HepG2 (cell line): Measurements from ENCODE around the gene CCDC121. TPM values are rescaled to one million over a fixed set of nuclear protein-coding genes. Genes with fewer than 3 reads are reported as not detected.

ENCODE experiments used
- BHLHE40 ChIP-seq: IDR thresholded peaks from 2 replicates; pipeline ENCODE4 v1.6.1; 2011; ENCODE audit warnings: low read length, improper control_type of control experiment
- FOXP4 ChIP-seq: sonication (generic); formaldehyde crosslinking; IDR thresholded peaks from 2 replicates; pipeline ENCODE4 v1.4.0; 2020; ENCODE audit warnings: missing genetic modification reagents
- MIER3 ChIP-seq: IDR thresholded peaks from 2 replicates; pipeline ENCODE4 v1.6.1; 2016; ENCODE audit warnings: missing compliant biosample characterization, borderline replicate concordance
- NFRKB ChIP-seq: fragments of 450-650 bp; IDR thresholded peaks from 2 replicates; pipeline ENCODE4 v1.6.1; 2017
- NPAS2 ChIP-seq: sonication (generic); formaldehyde crosslinking; IDR thresholded peaks from 2 replicates; pipeline ENCODE4 v1.8.0; 2022; ENCODE audit warnings: mild to moderate bottlenecking, missing genetic modification reagents, borderline replicate concordance
- PAX8 ChIP-seq: sonication (generic); formaldehyde crosslinking; IDR thresholded peaks from 2 replicates; pipeline ENCODE4 v1.8.0; 2022; ENCODE audit warnings: mild to moderate bottlenecking, missing genetic modification reagents, borderline replicate concordance
- THAP11 ChIP-seq: IDR thresholded peaks from 2 replicates; pipeline ENCODE4 v1.6.1; 2016; ENCODE audit warnings: missing biosample characterization, missing genetic modification reagents
- ZBTB1 ChIP-seq: sonication (generic); formaldehyde crosslinking; IDR thresholded peaks from 2 replicates; pipeline ENCODE4 v1.4.0; 2020; ENCODE audit warnings: missing genetic modification reagents, borderline replicate concordance
- ZFP37 ChIP-seq: sonication (generic); formaldehyde crosslinking; IDR thresholded peaks from 2 replicates; pipeline ENCODE4 v1.4.0; 2020; ENCODE audit warnings: missing genetic modification reagents, borderline replicate concordance
- ZNF230 ChIP-seq: sonication (generic); formaldehyde crosslinking; IDR thresholded peaks from 2 replicates; pipeline ENCODE4 v1.4.0; 2020; ENCODE audit warnings: mild to moderate bottlenecking, missing genetic modification reagents
- ZNF337 ChIP-seq: sonication (generic); formaldehyde crosslinking; IDR thresholded peaks from 2 replicates; pipeline ENCODE4 v1.5.1; 2020; ENCODE audit warnings: missing genetic modification reagents, low read depth, mild to moderate bottlenecking, borderline replicate concordance
- ZNF703 ChIP-seq: sonication (generic); formaldehyde crosslinking; IDR thresholded peaks from 2 replicates; pipeline ENCODE4 v1.5.1; 2020; ENCODE audit warnings: missing genetic modification reagents, mild to moderate bottlenecking, moderate library complexity, borderline replicate concordance
- polyA plus RNA-seq, 8 experiments: library from polyadenylated mRNA; depleted of rRNA in 3 of 8; stranded (reverse) in 7 of 8; unstranded in 1 of 8; fragments of >200 nt; fragmentation: Illumina TruSeq in 4 of 8; extraction: Trizol in 4 of 8; gene quantifications; 2 replicates each; pipeline versions ENCODE4 v1.2.1 to v1.2.3, GENCODE V29; 2011 to 2016; ENCODE audit warnings: low read depth in 4 of 8, missing spikeins in 1 of 8, mixed read lengths in 1 of 8; ENCODE audit not compliant: insufficient read depth in 1 of 8
- total RNA-seq, 5 experiments: library from RNA; depleted of rRNA; stranded (reverse); fragments of >200 nt; fragmentation: Illumina TruSeq; extraction: Trizol; gene quantifications; 2 replicates each; pipeline ENCODE4 v1.2.3, GENCODE V29; 2016; ENCODE audit warnings: low read depth in 1 of 5
- TF ChIP-seq, protein P1 (sequence below): sonication (generic); formaldehyde crosslinking; IDR thresholded peaks from 2 replicates; pipeline ENCODE4 v1.4.0; 2020; ENCODE audit warnings: missing genetic modification reagents; ENCODE audit errors: not compliant biosample characterization
- TF ChIP-seq, protein P2 (sequence below): sonication (generic); formaldehyde crosslinking; IDR thresholded peaks from 2 replicates; pipeline ENCODE4 v1.4.0; 2020; ENCODE audit warnings: missing genetic modification reagents
- TF ChIP-seq, protein P3 (sequence below): sonication (generic); formaldehyde crosslinking; IDR thresholded peaks from 2 replicates; pipeline ENCODE4 v1.4.0; 2020; ENCODE audit warnings: missing genetic modification reagents
- TF ChIP-seq, protein P4 (sequence below): sonication (generic); formaldehyde crosslinking; IDR thresholded peaks from 2 replicates; pipeline ENCODE4 v1.4.0; 2020; ENCODE audit warnings: mild to moderate bottlenecking, missing genetic modification reagents

CCDC121 gene
- total and polyA plus RNA-seq, 2 of the 13 experiments (the other 11 are each of a cell fraction or from before 2014, with no cell fraction given): 1.9 to 3.0 TPM

GRCh38 chr2:27663285-27664153, 34.7 kb upstream of the CCDC121 start, which contains the start of the genes SLC4A1AP and SUPT7L (continued):
- TF ChIP-seq FOXP4 (CRISPR knock-in tag) (peak; percentile 85), ZBTB1 (CRISPR knock-in tag) (no peak), MIER3 (CRISPR knock-in tag) (peak; percentile 90), ZNF337 (CRISPR knock-in tag) (peak; percentile 92; the same call in 1 of the 2 replicates), PAX8 (no peak), ZFP37 (CRISPR knock-in tag) (peak; percentile 61; the same call in 1 of the 2 replicates), NFRKB (peak; percentile 89), THAP11 (CRISPR knock-in tag) (peak; percentile 95), ZNF703 (CRISPR knock-in tag) (no peak), NPAS2 (CRISPR knock-in tag) (no peak), ZNF230 (no peak), BHLHE40 (peak; percentile 49; the same call in 1 of the 2 replicates)
- TF ChIP-seq, protein P1, sequence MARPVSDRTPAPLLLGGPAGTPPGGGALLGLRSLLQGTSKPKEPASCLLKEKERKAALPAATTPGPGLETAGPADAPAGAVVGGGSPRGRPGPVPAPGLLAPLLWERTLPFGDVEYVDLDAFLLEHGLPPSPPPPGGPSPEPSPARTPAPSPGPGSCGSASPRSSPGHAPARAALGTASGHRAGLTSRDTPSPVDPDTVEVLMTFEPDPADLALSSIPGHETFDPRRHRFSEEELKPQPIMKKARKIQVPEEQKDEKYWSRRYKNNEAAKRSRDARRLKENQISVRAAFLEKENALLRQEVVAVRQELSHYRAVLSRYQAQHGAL (CRISPR knock-in tag): peak; percentile 87
- TF ChIP-seq, protein P2, sequence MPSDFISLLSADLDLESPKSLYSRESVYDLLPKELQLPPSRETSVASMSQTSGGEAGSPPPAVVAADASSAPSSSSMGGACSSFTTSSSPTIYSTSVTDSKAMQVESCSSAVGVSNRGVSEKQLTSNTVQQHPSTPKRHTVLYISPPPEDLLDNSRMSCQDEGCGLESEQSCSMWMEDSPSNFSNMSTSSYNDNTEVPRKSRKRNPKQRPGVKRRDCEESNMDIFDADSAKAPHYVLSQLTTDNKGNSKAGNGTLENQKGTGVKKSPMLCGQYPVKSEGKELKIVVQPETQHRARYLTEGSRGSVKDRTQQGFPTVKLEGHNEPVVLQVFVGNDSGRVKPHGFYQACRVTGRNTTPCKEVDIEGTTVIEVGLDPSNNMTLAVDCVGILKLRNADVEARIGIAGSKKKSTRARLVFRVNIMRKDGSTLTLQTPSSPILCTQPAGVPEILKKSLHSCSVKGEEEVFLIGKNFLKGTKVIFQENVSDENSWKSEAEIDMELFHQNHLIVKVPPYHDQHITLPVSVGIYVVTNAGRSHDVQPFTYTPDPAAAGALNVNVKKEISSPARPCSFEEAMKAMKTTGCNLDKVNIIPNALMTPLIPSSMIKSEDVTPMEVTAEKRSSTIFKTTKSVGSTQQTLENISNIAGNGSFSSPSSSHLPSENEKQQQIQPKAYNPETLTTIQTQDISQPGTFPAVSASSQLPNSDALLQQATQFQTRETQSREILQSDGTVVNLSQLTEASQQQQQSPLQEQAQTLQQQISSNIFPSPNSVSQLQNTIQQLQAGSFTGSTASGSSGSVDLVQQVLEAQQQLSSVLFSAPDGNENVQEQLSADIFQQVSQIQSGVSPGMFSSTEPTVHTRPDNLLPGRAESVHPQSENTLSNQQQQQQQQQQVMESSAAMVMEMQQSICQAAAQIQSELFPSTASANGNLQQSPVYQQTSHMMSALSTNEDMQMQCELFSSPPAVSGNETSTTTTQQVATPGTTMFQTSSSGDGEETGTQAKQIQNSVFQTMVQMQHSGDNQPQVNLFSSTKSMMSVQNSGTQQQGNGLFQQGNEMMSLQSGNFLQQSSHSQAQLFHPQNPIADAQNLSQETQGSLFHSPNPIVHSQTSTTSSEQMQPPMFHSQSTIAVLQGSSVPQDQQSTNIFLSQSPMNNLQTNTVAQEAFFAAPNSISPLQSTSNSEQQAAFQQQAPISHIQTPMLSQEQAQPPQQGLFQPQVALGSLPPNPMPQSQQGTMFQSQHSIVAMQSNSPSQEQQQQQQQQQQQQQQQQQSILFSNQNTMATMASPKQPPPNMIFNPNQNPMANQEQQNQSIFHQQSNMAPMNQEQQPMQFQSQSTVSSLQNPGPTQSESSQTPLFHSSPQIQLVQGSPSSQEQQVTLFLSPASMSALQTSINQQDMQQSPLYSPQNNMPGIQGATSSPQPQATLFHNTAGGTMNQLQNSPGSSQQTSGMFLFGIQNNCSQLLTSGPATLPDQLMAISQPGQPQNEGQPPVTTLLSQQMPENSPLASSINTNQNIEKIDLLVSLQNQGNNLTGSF (CRISPR knock-in tag): peak; percentile 38; the same call in 1 of the 2 replicates
- TF ChIP-seq, protein P3, sequence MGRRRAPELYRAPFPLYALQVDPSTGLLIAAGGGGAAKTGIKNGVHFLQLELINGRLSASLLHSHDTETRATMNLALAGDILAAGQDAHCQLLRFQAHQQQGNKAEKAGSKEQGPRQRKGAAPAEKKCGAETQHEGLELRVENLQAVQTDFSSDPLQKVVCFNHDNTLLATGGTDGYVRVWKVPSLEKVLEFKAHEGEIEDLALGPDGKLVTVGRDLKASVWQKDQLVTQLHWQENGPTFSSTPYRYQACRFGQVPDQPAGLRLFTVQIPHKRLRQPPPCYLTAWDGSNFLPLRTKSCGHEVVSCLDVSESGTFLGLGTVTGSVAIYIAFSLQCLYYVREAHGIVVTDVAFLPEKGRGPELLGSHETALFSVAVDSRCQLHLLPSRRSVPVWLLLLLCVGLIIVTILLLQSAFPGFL (CRISPR knock-in tag): peak; percentile 97; the same call in 1 of the 2 replicates
- TF ChIP-seq, protein P4, sequence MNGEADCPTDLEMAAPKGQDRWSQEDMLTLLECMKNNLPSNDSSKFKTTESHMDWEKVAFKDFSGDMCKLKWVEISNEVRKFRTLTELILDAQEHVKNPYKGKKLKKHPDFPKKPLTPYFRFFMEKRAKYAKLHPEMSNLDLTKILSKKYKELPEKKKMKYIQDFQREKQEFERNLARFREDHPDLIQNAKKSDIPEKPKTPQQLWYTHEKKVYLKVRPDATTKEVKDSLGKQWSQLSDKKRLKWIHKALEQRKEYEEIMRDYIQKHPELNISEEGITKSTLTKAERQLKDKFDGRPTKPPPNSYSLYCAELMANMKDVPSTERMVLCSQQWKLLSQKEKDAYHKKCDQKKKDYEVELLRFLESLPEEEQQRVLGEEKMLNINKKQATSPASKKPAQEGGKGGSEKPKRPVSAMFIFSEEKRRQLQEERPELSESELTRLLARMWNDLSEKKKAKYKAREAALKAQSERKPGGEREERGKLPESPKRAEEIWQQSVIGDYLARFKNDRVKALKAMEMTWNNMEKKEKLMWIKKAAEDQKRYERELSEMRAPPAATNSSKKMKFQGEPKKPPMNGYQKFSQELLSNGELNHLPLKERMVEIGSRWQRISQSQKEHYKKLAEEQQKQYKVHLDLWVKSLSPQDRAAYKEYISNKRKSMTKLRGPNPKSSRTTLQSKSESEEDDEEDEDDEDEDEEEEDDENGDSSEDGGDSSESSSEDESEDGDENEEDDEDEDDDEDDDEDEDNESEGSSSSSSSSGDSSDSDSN: peak; percentile 79
